GM23338 (cell line): ENCODE data around the gene EVI5. TPM values are rescaled to one million over a fixed set of nuclear protein-coding genes. Genes with fewer than 3 reads are reported as not detected.

Source experiments
- ATAC-seq: fragments of 200-7000 bp; cut with Tn5 transposase; 3 replicates; pipeline ENCODE4 v1.9.1; 2020
- DNase-seq: peaks from one replicate; pipeline ENCODE4 v3.0.0-alpha.2; 2015; ENCODE audit warnings: low spot score
- H2AFZ ChIP-seq: fragments of 200-600 bp; sonication (generic); 2 replicates; pipeline ENCODE4 v1.8.0; 2016; ENCODE audit warnings: antibody characterized with exemption, mild to moderate bottlenecking, moderate library complexity
- H3F3A ChIP-seq: fragments of 200-600 bp; sonication (generic); replicated peaks from 2 replicates; pipeline ENCODE4 v1.8.0; 2017; ENCODE audit warnings: antibody characterized with exemption, mixed run types, low read depth
- H3K27ac ChIP-seq: fragments of 200-600 bp; sonication (generic); 2 replicates; pipeline ENCODE4 v1.6.1; 2016; ENCODE audit warnings: low read depth
- H3K27me3 ChIP-seq: fragments of 200-600 bp; sonication (generic); 2 replicates; pipeline ENCODE4 v1.8.0; 2016; ENCODE audit warnings: mild to moderate bottlenecking, mixed run types, moderate library complexity; ENCODE audit not compliant: insufficient read depth
- H3K36me3 ChIP-seq: fragments of 200-600 bp; sonication (generic); 2 replicates; pipeline ENCODE4 v1.8.0; 2016; ENCODE audit warnings: mild to moderate bottlenecking; ENCODE audit not compliant: insufficient read depth
- H3K4me1 ChIP-seq: fragments of 200-600 bp; sonication (generic); 2 replicates; pipeline ENCODE4 v1.8.0; 2016; ENCODE audit warnings: mild to moderate bottlenecking, moderate library complexity; ENCODE audit not compliant: insufficient read depth
- H3K4me2 ChIP-seq: fragments of 200-600 bp; sonication (generic); 2 replicates; pipeline ENCODE4 v1.7.1; 2017; ENCODE audit warnings: mixed run types
- H3K4me3 ChIP-seq: fragments of 200-600 bp; sonication (generic); 2 replicates; pipeline ENCODE4 v1.6.1; 2016; ENCODE audit warnings: mixed run types
- H3K79me2 ChIP-seq: fragments of 200-600 bp; sonication (generic); replicated peaks from 2 replicates; pipeline ENCODE4 v1.8.0; 2017; ENCODE audit warnings: mild to moderate bottlenecking; ENCODE audit not compliant: insufficient read depth
- H3K9me2 ChIP-seq: fragments of 200-600 bp; sonication (generic); 2 replicates; pipeline ENCODE4 v1.8.0; 2017; ENCODE audit not compliant: insufficient read depth
- H4K20me1 ChIP-seq: fragments of 200-600 bp; sonication (generic); replicated peaks from 2 replicates; pipeline ENCODE4 v1.8.0; 2017; ENCODE audit warnings: mild to moderate bottlenecking; ENCODE audit not compliant: insufficient read depth
- H3K27ac Mint-ChIP-seq: 2 replicates; pipeline ENCODE4 v1.8.0; 2020; ENCODE audit warnings: inconsistent platforms, mild to moderate bottlenecking, moderate library complexity, mixed read lengths
- H3K27me3 Mint-ChIP-seq: 3 replicates; pipeline ENCODE4 v1.8.0; 2022; ENCODE audit warnings: low read depth, mild to moderate bottlenecking, moderate library complexity, mixed read lengths, inconsistent platforms; ENCODE audit not compliant: insufficient read depth, poor library complexity
- H3K36me3 Mint-ChIP-seq: 3 replicates; pipeline ENCODE4 v1.8.0; 2021; ENCODE audit warnings: low read depth, mild to moderate bottlenecking, inconsistent platforms, moderate library complexity, mixed read lengths
- H3K4me1 Mint-ChIP-seq: 3 replicates; pipeline ENCODE4 v1.8.0; 2020; ENCODE audit warnings: mild to moderate bottlenecking, inconsistent platforms, mixed read lengths
- H3K4me3 Mint-ChIP-seq: 3 replicates; pipeline ENCODE4 v1.8.0; 2021; ENCODE audit warnings: moderate library complexity, mild to moderate bottlenecking, inconsistent platforms, mixed read lengths
- H3K9me3 Mint-ChIP-seq: 3 replicates; pipeline ENCODE4 v1.8.0; 2020; ENCODE audit warnings: moderate library complexity, mild to moderate bottlenecking, inconsistent platforms, mixed read lengths
- CREB1 ChIP-seq: fragments of 250-450 bp; sonication (Bioruptor Pico); IDR thresholded peaks from 2 replicates; pipeline ENCODE4 v1.5.0; 2020; ENCODE audit warnings: low read depth, mild to moderate bottlenecking, moderate library complexity
- CTCF ChIP-seq, 2 experiments: fragments of 200-600 bp in 1 of 2; sonication (generic) in 1 of 2; conservative IDR thresholded peaks; 2 replicates each; pipeline versions ENCODE4 v1.5.1 to v1.6.1; 2016 to 2017; ENCODE audit warnings: antibody characterized with exemption in 2 of 2, low read depth in 2 of 2, mild to moderate bottlenecking in 2 of 2, moderate library complexity in 1 of 2
- ETS1 ChIP-seq: IDR thresholded peaks from 2 replicates; pipeline ENCODE4 v1.6.1; 2016; ENCODE audit warnings: antibody characterized with exemption
- EZH2 ChIP-seq: fragments of 200-600 bp; sonication (generic); IDR thresholded peaks from one replicate; pipeline ENCODE4 v1.8.0; 2017; ENCODE audit warnings: antibody characterized with exemption, mild to moderate bottlenecking, low read depth; ENCODE audit not compliant: unreplicated experiment
- EZH2phosphoT487 ChIP-seq: fragments of 200-600 bp; sonication (generic); IDR thresholded peaks from one replicate; pipeline ENCODE4 v1.8.1; 2018; ENCODE audit warnings: antibody characterized with exemption; ENCODE audit not compliant: unreplicated experiment
- JUNB ChIP-seq: IDR thresholded peaks from one replicate; pipeline ENCODE4 v1.6.1; 2016; ENCODE audit warnings: antibody characterized with exemption; ENCODE audit not compliant: unreplicated experiment
- NANOG ChIP-seq: IDR thresholded peaks from 2 replicates; pipeline ENCODE4 v1.6.1; 2016; ENCODE audit warnings: antibody characterized with exemption, borderline replicate concordance
- POLR2AphosphoS5 ChIP-seq: IDR thresholded peaks from 2 replicates; pipeline ENCODE4 v1.6.1; 2016; ENCODE audit warnings: antibody characterized with exemption, low read depth
- REST ChIP-seq: IDR thresholded peaks from one replicate; pipeline ENCODE4 v1.6.1; 2018; ENCODE audit warnings: antibody characterized with exemption; ENCODE audit not compliant: unreplicated experiment
- STAT1 ChIP-seq: IDR thresholded peaks from one replicate; pipeline ENCODE4 v1.6.1; 2016; ENCODE audit warnings: antibody characterized with exemption; ENCODE audit not compliant: unreplicated experiment
- ZNF114 ChIP-seq: fragments of 250-450 bp; sonication (Bioruptor Pico); IDR thresholded peaks from 2 replicates; pipeline ENCODE4 v1.5.0; 2020; ENCODE audit warnings: mild to moderate bottlenecking, moderate library complexity
- ZNF331 ChIP-seq: fragments of 250-450 bp; sonication (Bioruptor Pico); IDR thresholded peaks from 2 replicates; pipeline ENCODE4 v1.5.0; 2020; ENCODE audit warnings: low read depth, mild to moderate bottlenecking, moderate library complexity
- ZNF462 ChIP-seq: fragments of 250-450 bp; sonication (Bioruptor Pico); IDR thresholded peaks from 2 replicates; pipeline ENCODE4 v1.5.0; 2020; ENCODE audit warnings: mild to moderate bottlenecking, moderate library complexity
- polyA plus RNA-seq: library from polyadenylated mRNA; unstranded; fragments of >200 nt; fragmentation: Nextera tagmentation; extraction: Ambion mirVana; gene quantifications from 2 replicates; pipeline ENCODE4 v1.2.1, GENCODE V29; 2016
- total RNA-seq: library from RNA; depleted of rRNA; stranded (reverse); fragments of >200 nt; shearing (Covaris generic); gene quantifications from 2 replicates; pipeline ENCODE4 v1.2.3, GENCODE V29; 2014

EVI5 gene
- total and polyA plus RNA-seq, 2 experiments from 2014 or later: 15.6 to 24.8 TPM

GRCh38 chr1:92707292-92707691, 77.6 kb downstream of the EVI5 start:
- Histone ChIP-seq H3K4me2 (no peak overlapping the region), H4K20me1 (no peaks in the 10 kb centered on the region), H3K4me3 (no peak overlapping the region), H3K27ac (no peak overlapping the region), H3K36me3 (no peaks in the 10 kb centered on the region), H2AFZ (no peak overlapping the region), H3K79me2 (0 out of 2 replicates have a peak, but pooled peaks cover 6% of the 10 kb centered on the region), H3K27me3 (no peaks in the 10 kb centered on the region), H3F3A (no peaks in the 10 kb centered on the region), H3K4me1 (peaks cover 23% of the 10 kb centered on the region; the same call in 1 of the 2 replicates), H3K9me2 (no peaks in the 10 kb centered on the region)
- Mint-ChIP-seq H3K9me3 (no peaks in the 10 kb centered on the region), H3K4me3 (no peak overlapping the region), H3K27me3 (no peaks in the 10 kb centered on the region), H3K4me1 (peaks cover 34% of the 10 kb centered on the region; the same call in 2 of the 3 replicates), H3K36me3 (no peaks in the 10 kb centered on the region), H3K27ac (no peak overlapping the region)
- ATAC-seq (no peak), DNase-seq (no peak)
- TF ChIP-seq STAT1 (no peak), ZNF114 (CRISPR knock-in tag) (no peak), CREB1 (CRISPR knock-in tag) (no peak), ZNF462 (no peak), ETS1 (no peak), CTCF (conservative IDR thresholded peaks at IDR 0.05; ENCODE audit: low read depth in 2 of 2) (no peak), REST (no peak), EZH2 (no peak), NANOG (no peak), JUNB (no peak), EZH2phosphoT487 (no peak), POLR2AphosphoS5 (no peak), ZNF331 (CRISPR knock-in tag) (no peak)
